ENCODE measurements around the gene PLEKHA7.

DNA sequence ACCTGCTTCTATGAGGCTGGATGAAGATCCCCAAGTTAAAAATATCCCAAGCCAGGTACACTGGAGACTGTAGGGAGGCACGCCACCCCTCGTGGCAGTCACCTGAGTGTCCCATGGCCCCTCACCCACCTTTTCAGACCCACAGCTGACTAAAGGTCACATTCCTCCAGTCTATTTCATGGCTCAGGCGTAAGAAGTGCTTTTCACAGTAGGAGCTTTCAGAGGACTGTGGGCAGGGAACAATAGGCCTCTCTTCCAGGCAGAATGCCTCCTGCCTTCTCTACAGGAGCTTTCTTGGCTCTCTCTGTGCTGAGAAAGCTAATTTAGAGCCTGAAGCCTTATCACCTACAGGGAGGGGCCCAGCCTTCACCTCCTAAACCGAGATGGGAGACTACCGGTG, 201.9 kb downstream of the PLEKHA7 start:
- TF ChIP-seq, protein P1, sequence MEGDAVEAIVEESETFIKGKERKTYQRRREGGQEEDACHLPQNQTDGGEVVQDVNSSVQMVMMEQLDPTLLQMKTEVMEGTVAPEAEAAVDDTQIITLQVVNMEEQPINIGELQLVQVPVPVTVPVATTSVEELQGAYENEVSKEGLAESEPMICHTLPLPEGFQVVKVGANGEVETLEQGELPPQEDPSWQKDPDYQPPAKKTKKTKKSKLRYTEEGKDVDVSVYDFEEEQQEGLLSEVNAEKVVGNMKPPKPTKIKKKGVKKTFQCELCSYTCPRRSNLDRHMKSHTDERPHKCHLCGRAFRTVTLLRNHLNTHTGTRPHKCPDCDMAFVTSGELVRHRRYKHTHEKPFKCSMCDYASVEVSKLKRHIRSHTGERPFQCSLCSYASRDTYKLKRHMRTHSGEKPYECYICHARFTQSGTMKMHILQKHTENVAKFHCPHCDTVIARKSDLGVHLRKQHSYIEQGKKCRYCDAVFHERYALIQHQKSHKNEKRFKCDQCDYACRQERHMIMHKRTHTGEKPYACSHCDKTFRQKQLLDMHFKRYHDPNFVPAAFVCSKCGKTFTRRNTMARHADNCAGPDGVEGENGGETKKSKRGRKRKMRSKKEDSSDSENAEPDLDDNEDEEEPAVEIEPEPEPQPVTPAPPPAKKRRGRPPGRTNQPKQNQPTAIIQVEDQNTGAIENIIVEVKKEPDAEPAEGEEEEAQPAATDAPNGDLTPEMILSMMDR (IDR thresholded peaks at IDR 0.05) = no peak
- TF ChIP-seq POLR2A (IDR thresholded peaks at IDR 0.05) = no peak
- TF ChIP-seq EP300 (IDR thresholded peaks at IDR 0.05) = no peak
- no peak for TF ChIP-seq POLR2AphosphoS5 (IDR thresholded peaks at IDR 0.05)

All from upper lobe of left lung (tissue), 4 donors.